Progenitor cell of endocrine pancreas (in vitro differentiated cells): Measurements from ENCODE around the gene NUAK2. TPM values are rescaled to one million over a fixed set of nuclear protein-coding genes. Genes with fewer than 3 reads are reported as not detected.

Experiments used
- DNase-seq: peaks from one replicate; pipeline ENCODE4 v3.0.0; 2021; ENCODE audit warnings: low spot score; ENCODE audit not compliant: unreplicated experiment
- H3K27ac Mint-ChIP-seq: 2 replicates; pipeline ENCODE4 v1.8.0; 2021; ENCODE audit warnings: mild to moderate bottlenecking, moderate library complexity, mixed read lengths
- H3K27me3 Mint-ChIP-seq: 2 replicates; pipeline ENCODE4 v1.8.0; 2021; ENCODE audit warnings: mixed read lengths
- H3K36me3 Mint-ChIP-seq: 2 replicates; pipeline ENCODE4 v1.8.0; 2022; ENCODE audit warnings: mixed read lengths; ENCODE audit not compliant: insufficient read depth
- H3K4me1 Mint-ChIP-seq: 2 replicates; pipeline ENCODE4 v1.8.0; 2021; ENCODE audit warnings: low read depth, mixed read lengths
- H3K4me3 Mint-ChIP-seq: 2 replicates; pipeline ENCODE4 v1.8.0; 2021; ENCODE audit warnings: low read depth, mild to moderate bottlenecking, moderate library complexity, mixed read lengths
- H3K9me3 Mint-ChIP-seq: 2 replicates; pipeline ENCODE4 v1.8.0; 2021; ENCODE audit warnings: low read depth, mixed read lengths
- total RNA-seq: library from RNA; stranded (reverse); gene quantifications from 2 replicates; pipeline ENCODE4 v1.2.1, GENCODE V29; 2021
- TF ChIP-seq, protein P1 (sequence below): fragments of 200-600 bp; sonication (generic); IDR thresholded peaks from one replicate; pipeline ENCODE4 v1.5.0; 2021; ENCODE audit warnings: antibody characterized with exemption, mild to moderate bottlenecking; ENCODE audit not compliant: unreplicated experiment

The NUAK2 gene
- total RNA-seq, 1 donor from 2014 or later = 4.5 TPM

DNA sequence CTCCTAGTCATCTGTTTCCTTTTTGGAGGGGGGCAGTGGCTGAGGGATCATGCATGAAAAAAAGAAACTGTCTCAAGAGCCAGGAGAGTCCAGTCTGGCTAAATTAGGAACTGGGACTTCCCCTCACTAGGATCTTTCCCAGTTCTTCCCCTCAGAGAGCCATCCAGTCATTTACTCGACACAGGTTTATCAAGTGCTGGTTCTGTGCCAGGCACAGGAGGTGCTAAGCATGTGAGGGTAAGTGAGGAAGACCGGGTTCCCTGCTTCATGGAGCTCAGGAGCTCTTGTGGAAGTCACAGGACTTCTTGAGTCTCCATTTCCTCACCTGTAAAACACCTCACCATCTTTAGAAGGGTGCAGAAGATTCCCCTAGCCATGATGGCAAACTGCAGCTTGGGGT is 8.6 kb upstream of the NUAK2 start:
- H3K4me1 Mint-ChIP-seq = peaks cover 1% of the 10 kb centered on the region
- TF ChIP-seq, protein P1, sequence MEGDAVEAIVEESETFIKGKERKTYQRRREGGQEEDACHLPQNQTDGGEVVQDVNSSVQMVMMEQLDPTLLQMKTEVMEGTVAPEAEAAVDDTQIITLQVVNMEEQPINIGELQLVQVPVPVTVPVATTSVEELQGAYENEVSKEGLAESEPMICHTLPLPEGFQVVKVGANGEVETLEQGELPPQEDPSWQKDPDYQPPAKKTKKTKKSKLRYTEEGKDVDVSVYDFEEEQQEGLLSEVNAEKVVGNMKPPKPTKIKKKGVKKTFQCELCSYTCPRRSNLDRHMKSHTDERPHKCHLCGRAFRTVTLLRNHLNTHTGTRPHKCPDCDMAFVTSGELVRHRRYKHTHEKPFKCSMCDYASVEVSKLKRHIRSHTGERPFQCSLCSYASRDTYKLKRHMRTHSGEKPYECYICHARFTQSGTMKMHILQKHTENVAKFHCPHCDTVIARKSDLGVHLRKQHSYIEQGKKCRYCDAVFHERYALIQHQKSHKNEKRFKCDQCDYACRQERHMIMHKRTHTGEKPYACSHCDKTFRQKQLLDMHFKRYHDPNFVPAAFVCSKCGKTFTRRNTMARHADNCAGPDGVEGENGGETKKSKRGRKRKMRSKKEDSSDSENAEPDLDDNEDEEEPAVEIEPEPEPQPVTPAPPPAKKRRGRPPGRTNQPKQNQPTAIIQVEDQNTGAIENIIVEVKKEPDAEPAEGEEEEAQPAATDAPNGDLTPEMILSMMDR = no peak
- H3K27me3 Mint-ChIP-seq = peaks cover 40% of the 10 kb centered on the region
- no peaks in the 10 kb centered on the region for H3K36me3 Mint-ChIP-seq
- no peak for DNase-seq
- no peaks in the 10 kb centered on the region for H3K9me3 Mint-ChIP-seq
- H3K27ac Mint-ChIP-seq = no peak overlapping the region
- H3K4me3 Mint-ChIP-seq = no peak overlapping the region

DNA sequence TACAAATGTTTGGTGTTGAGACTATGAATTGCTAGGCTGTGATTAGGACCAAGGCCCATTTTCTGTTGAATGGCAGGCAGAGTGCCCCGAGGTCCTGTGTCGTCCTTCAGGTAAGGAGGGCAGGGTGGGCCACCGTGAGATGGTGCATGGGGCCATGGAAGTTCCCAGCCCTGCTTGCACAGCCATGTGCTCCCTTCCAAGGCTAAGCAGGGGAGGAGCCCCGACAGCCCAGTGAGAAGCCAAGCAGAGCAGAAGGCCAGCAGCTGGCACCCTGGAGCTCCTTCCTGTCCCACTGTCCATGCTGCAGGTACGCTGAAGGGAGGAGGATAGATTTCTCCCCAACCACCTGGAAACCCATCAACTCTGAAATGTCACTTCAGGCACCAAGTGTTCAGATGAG is 8.2 kb upstream of the NUAK2 start:
- peaks cover 43% of the 10 kb centered on the region for H3K27me3 Mint-ChIP-seq
- no peak for DNase-seq
- TF ChIP-seq, protein P1 = no peak
- H3K36me3 Mint-ChIP-seq = no peaks in the 10 kb centered on the region
- no peaks in the 10 kb centered on the region for H3K9me3 Mint-ChIP-seq
- H3K4me3 Mint-ChIP-seq = no peak overlapping the region
- H3K4me1 Mint-ChIP-seq = peaks cover 2% of the 10 kb centered on the region
- no peak overlapping the region for H3K27ac Mint-ChIP-seq

DNA sequence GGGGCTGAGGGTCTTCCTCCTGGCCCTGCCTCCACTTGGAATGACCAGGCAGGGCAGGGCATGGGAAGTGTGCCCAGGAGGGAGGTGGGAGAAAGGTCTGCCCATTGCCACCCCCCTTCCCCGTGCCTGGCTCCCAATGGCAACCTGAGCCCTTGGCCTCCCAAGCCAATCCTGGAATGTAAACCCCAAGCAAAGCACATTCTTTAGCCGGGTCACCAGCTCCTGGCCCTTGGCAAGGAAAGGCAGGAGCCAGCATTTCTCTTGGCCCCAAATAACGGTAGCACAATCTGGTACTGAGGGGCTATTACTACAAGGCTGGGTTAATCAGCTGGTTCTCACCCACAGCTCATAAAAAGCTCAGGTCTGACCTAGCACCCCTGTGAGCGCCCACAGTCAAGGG is 6.9 kb upstream of the NUAK2 start:
- Mint-ChIP-seq H3K9me3 (no peaks in the 10 kb centered on the region), H3K4me1 (peaks cover 2% of the 10 kb centered on the region), H3K27me3 (peaks cover 41% of the 10 kb centered on the region), H3K27ac (no peak overlapping the region), H3K4me3 (no peak overlapping the region), H3K36me3 (no peaks in the 10 kb centered on the region)
- TF ChIP-seq, protein P1 = no peak
- no peak for DNase-seq

DNA sequence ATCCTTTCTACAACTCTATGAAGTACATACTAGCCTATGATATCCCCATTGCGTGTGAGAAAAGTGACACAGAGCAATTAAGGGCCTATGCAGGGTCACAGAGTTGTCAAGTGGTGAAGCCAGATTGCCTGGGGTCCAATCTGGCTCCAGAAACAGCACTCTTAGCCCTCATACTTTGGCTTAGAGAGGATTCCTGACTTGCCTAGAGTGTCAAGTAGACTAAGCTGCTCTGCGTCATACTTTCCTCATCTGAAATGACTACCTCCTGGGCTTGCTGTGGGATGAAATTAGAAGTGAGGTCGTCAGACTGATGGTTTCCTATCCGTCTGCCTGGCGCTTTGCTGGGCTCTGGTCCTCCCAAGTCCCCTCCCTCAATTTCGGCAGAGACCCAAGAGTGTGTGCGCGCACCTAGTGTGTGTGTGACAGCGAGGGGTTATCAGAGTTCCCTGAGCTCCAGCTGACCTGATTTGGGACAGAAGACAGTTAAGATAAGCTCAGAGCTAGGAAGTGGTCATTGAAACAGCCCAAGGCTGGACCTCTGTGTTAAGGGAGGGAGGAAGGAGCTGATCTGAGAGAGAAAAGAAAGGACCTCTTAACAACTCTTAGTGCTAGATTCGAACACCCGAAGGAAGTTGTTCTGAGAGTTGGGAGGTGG is 5.4 kb upstream of the NUAK2 start:
- peaks cover 2% of the 10 kb centered on the region for H3K4me1 Mint-ChIP-seq
- H3K36me3 Mint-ChIP-seq = no peaks in the 10 kb centered on the region
- no peaks in the 10 kb centered on the region for H3K9me3 Mint-ChIP-seq
- DNase-seq = no peak
- H3K27ac Mint-ChIP-seq = no peak overlapping the region
- no peak overlapping the region for H3K4me3 Mint-ChIP-seq
- H3K27me3 Mint-ChIP-seq = peaks cover 37% of the 10 kb centered on the region
- TF ChIP-seq, protein P1 = no peak

DNA sequence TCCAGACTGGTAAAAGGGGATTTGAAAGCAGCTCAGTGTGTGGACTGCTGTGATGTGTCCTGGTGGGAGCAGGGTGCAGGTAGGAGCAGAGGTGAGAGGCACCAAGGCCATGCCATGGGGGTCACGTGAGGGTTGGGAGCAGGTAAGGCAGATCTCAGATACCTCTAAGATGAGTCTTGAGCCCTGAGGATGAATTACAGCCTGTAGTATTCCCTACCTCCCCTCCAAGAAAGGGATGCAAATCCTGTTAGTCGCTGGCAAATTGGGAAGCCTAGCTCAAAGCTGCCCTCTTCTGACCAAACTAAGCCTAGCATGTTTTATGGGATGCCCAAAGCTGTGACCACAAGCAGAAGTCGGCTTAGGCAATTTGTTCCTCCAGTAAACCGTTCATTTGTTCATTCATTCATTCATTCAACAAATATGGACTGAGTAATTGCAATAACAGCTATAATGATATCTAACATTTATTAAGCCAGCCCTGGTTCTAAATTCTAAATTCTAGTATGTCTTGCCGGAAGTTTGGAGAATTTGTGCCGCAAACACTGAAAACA is 3.9 kb upstream of the NUAK2 start:
- Mint-ChIP-seq H3K4me3 (no peak overlapping the region), H3K9me3 (no peaks in the 10 kb centered on the region), H3K27ac (no peak overlapping the region), H3K4me1 (peaks cover 11% of the 10 kb centered on the region), H3K27me3 (peaks cover 33% of the 10 kb centered on the region), H3K36me3 (no peaks in the 10 kb centered on the region)
- TF ChIP-seq, protein P1 = peak; percentile 80
- DNase-seq = peak; percentile 58
